Gastrocnemius medialis (tissue), 4 donors: Measurements from ENCODE around the gene PLPP7. TPM values are rescaled to one million over a fixed set of nuclear protein-coding genes. Genes with fewer than 3 reads are reported as not detected.
A peak's percentile ranks its signal among the peaks of the same experiment; 100 is the strongest.
"Not testable (repeated sequence)": the region's sequence is repeated elsewhere in the genome, so short reads cannot be mapped to it uniquely, and the experiment has no call there.

Experiments used
- ATAC-seq, 2 donors: fragments of 150-250 bp; one replicate each; pipeline ENCODE4 v1.9.1; 2016
- DNase-seq, 2 donors: peaks; one replicate each; pipeline ENCODE4 v3.0.0-alpha.2; 2019
- H3K27ac ChIP-seq, 4 donors: fragments of 200-600 bp; sonication (generic); 1 replicate in 1 of 4; 2 replicates in 3 of 4; pipeline ENCODE4 v1.5.1; 2016 to 2018; ENCODE audit warnings: mild to moderate bottlenecking in 2 of 4, moderate library complexity in 1 of 4
- H3K27me3 ChIP-seq, 3 donors: fragments of 200-600 bp; sonication (generic) in 2 of 3; 1 replicate in 1 of 3; 2 replicates in 2 of 3; pipeline versions ENCODE4 v1.5.1 to v1.6.0; 2016 to 2019; ENCODE audit warnings: mild to moderate bottlenecking in 1 of 3, moderate library complexity in 1 of 3
- H3K36me3 ChIP-seq, 2 donors: fragments of 200-600 bp; sonication (generic) in 1 of 2; one replicate each; pipeline ENCODE4 v1.5.1; 2017 to 2018
- H3K4me1 ChIP-seq, 2 donors: fragments of 200-600 bp; sonication (generic) in 1 of 2; one replicate each; pipeline ENCODE4 v1.5.1; 2016 to 2017; ENCODE audit warnings: mild to moderate bottlenecking in 2 of 2
- H3K4me3 ChIP-seq, 4 donors: fragments of 200-600 bp; sonication (generic) in 3 of 4; 1 replicate in 1 of 4; 2 replicates in 3 of 4; pipeline ENCODE4 v1.5.1; 2016 to 2019; ENCODE audit warnings: mild to moderate bottlenecking in 2 of 4
- H3K9me3 ChIP-seq, 3 donors: fragments of 200-600 bp; sonication (generic) in 2 of 3; 1 replicate in 1 of 3; 2 replicates in 2 of 3; pipeline ENCODE4 v1.5.1; 2016 to 2019
- POLR2A ChIP-seq, 2 donors: fragments of 450-650 bp; IDR thresholded peaks; one replicate each; pipeline ENCODE4 v1.6.1; 2017; ENCODE audit warnings: antibody characterized with exemption in 2 of 2, mild to moderate bottlenecking in 2 of 2, moderate library complexity in 2 of 2
- in situ Hi-C, 4 donors: fragments of 200-750 bp; cut with MboI; loops; one replicate each; pipeline versions ENCODE4 v1.15.0 to v1.8.0; 2017; ENCODE audit warnings: low sequenced_read_pairs in 4 of 4
- intact Hi-C: fragments of 100-400 bp; cut with DNase I; formaldehyde crosslinking; loops from one replicate; pipeline ENCODE4 v1.15.1; 2023; ENCODE audit warnings: low total_unique reads
- total RNA-seq, 4 donors: library from RNA; depleted of rRNA; stranded (reverse); fragments of >200 nt; gene quantifications; one replicate each; pipeline versions ENCODE4 v1.1.0 to v1.2.3, GENCODE V29; 2016
- TF ChIP-seq, protein P1 (sequence below), 5 experiments: fragments of 450-650 bp in 3 of 5; fragments of 200-600 bp in 2 of 5; sonication (generic) in 2 of 5; IDR thresholded peaks in 4 of 5; conservative IDR thresholded peaks in 1 of 5; 1 replicate in 4 of 5; 2 replicates in 1 of 5; pipeline ENCODE4 v1.5.1; 2016 to 2019; ENCODE audit warnings: antibody characterized with exemption in 5 of 5, mild to moderate bottlenecking in 3 of 5, moderate library complexity in 3 of 5

PLPP7 gene
- total RNA-seq, 4 donors from 2014 or later = 110 to 395 (median 184) TPM

- peaks cover 26 to 32% of the 10 kb centered on the region in 2 donors for H3K4me1 ChIP-seq
- intact Hi-C loops = no loop called here
- TF ChIP-seq POLR2A (IDR thresholded peaks at IDR 0.05) = no peak
- TF ChIP-seq, protein P1, sequence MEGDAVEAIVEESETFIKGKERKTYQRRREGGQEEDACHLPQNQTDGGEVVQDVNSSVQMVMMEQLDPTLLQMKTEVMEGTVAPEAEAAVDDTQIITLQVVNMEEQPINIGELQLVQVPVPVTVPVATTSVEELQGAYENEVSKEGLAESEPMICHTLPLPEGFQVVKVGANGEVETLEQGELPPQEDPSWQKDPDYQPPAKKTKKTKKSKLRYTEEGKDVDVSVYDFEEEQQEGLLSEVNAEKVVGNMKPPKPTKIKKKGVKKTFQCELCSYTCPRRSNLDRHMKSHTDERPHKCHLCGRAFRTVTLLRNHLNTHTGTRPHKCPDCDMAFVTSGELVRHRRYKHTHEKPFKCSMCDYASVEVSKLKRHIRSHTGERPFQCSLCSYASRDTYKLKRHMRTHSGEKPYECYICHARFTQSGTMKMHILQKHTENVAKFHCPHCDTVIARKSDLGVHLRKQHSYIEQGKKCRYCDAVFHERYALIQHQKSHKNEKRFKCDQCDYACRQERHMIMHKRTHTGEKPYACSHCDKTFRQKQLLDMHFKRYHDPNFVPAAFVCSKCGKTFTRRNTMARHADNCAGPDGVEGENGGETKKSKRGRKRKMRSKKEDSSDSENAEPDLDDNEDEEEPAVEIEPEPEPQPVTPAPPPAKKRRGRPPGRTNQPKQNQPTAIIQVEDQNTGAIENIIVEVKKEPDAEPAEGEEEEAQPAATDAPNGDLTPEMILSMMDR (IDR thresholded peaks at IDR 0.05 in 4 of 5, conservative IDR thresholded peaks at IDR 0.05 in 1 of 5) = no peak
- H3K27me3 ChIP-seq = no peaks in the 10 kb centered on the region
- no peak for DNase-seq
- peaks cover 0 to 19% of the 10 kb centered on the region in 2 donors for H3K36me3 ChIP-seq
- in situ Hi-C loops = no loop called here
- no peak overlapping the region for H3K27ac ChIP-seq
- no peak overlapping the region for H3K4me3 ChIP-seq
- no peaks in the 10 kb centered on the region for H3K9me3 ChIP-seq
- ATAC-seq = no peak
Measured at GRCh38 chr9:131260751-131261452, 28.6 kb upstream of the PLPP7 start.

GRCh38 chr9:131262327-131263032, 27.0 kb upstream of the PLPP7 start:
- Histone ChIP-seq H3K4me3 (no peak overlapping the region), H3K9me3 (no peaks in the 10 kb centered on the region), H3K4me1 (peaks cover 30 to 32% of the 10 kb centered on the region in 2 donors), H3K27ac (peak overlapping the region in 3 of 4 donors; percentile 33 to 97 (median 94)), H3K36me3 (peaks cover 0 to 19% of the 10 kb centered on the region in 2 donors), H3K27me3 (no peaks in the 10 kb centered on the region)
- DNase-seq (no peak), ATAC-seq (no peak)
- TF ChIP-seq POLR2A (IDR thresholded peaks at IDR 0.05) = no peak
- TF ChIP-seq, protein P1 (IDR thresholded peaks at IDR 0.05 in 4 of 5, conservative IDR thresholded peaks at IDR 0.05 in 1 of 5) = no peak
- intact Hi-C loops (no loop called here), in situ Hi-C loops (no loop called here)

GRCh38 chr9:131263033-131263343, 26.5 kb upstream of the PLPP7 start:
- in situ Hi-C loops, H3K27me3 ChIP-seq, H3K9me3 ChIP-seq, DNase-seq, intact Hi-C loops, H3K4me3 ChIP-seq, ATAC-seq: not testable (repeated sequence)
- H3K36me3 ChIP-seq = peaks cover 0 to 19% of the 10 kb centered on the region in 2 donors
- peaks cover 32 to 34% of the 10 kb centered on the region in 2 donors for H3K4me1 ChIP-seq
- H3K27ac ChIP-seq = peak overlapping the region in 3 of 4 donors; percentile 33 to 97 (median 94)

GRCh38 chr9:131263701-131264100, 25.8 kb upstream of the PLPP7 start:
- in situ Hi-C loops = no loop called here
- H3K4me3 ChIP-seq = no peak overlapping the region
- intact Hi-C loops = no loop called here
- no peak for TF ChIP-seq POLR2A (IDR thresholded peaks at IDR 0.05)
- TF ChIP-seq, protein P1 (IDR thresholded peaks at IDR 0.05 in 4 of 5, conservative IDR thresholded peaks at IDR 0.05 in 1 of 5) = no peak
- H3K27ac ChIP-seq = peak overlapping the region; percentile 94 to 100 (median 98)
- no peaks in the 10 kb centered on the region for H3K9me3 ChIP-seq
- DNase-seq (no peak), ATAC-seq (no peak)
- H3K36me3 ChIP-seq = peaks cover 0 to 19% of the 10 kb centered on the region in 2 donors
- H3K27me3 ChIP-seq = no peaks in the 10 kb centered on the region
- H3K4me1 ChIP-seq = peaks cover 30 to 41% of the 10 kb centered on the region in 2 donors

GRCh38 chr9:131264231-131264630, 25.3 kb upstream of the PLPP7 start:
- ATAC-seq = peak; percentile 21 to 27
- no peak overlapping the region for H3K4me3 ChIP-seq
- H3K36me3 ChIP-seq = peaks cover 0 to 19% of the 10 kb centered on the region in 2 donors
- H3K27ac ChIP-seq = peak overlapping the region; percentile 94 to 100 (median 98)
- intact Hi-C loops = no loop called here
- no peaks in the 10 kb centered on the region for H3K27me3 ChIP-seq
- peaks cover 34 to 46% of the 10 kb centered on the region in 2 donors for H3K4me1 ChIP-seq
- DNase-seq = peak in 1 of 2 donors; percentile 67
- TF ChIP-seq POLR2A (IDR thresholded peaks at IDR 0.05) = no peak
- TF ChIP-seq, protein P1 (IDR thresholded peaks at IDR 0.05 in 4 of 5, conservative IDR thresholded peaks at IDR 0.05 in 1 of 5) = no peak
- in situ Hi-C loops = no loop called here
- no peaks in the 10 kb centered on the region for H3K9me3 ChIP-seq
